HG03095 (cell line): ENCODE measurements around the gene FAM174B.

Experiments
- ATAC-seq: cut with Tn5 transposase; IDR thresholded peaks from one replicate; pipeline ENCODE4 v1.9.1; 2021; ENCODE audit warnings: moderate library complexity; ENCODE audit not compliant: unreplicated experiment

FAM174B gene

GRCh38 chr15:92574566-92574965 is 81.0 kb downstream of the FAM174B start:
- no peak for ATAC-seq

- ATAC-seq, result no peak
Measured at GRCh38 chr15:92574161-92574560, 81.4 kb downstream of the FAM174B start.

- no peak for ATAC-seq
Measured at GRCh38 chr15:92571824-92572223, 83.8 kb downstream of the FAM174B start.

GRCh38 chr15:92570391-92570790 is 85.2 kb downstream of the FAM174B start:
- ATAC-seq, result no peak

GRCh38 chr15:92569778-92570177 is 85.8 kb downstream of the FAM174B start:
- ATAC-seq, result no peak
